A172 (cell line): ENCODE data around the gene SLC66A1. TPM values are rescaled to one million over a fixed set of nuclear protein-coding genes. Genes with fewer than 3 reads are reported as not detected.

Experiments used
- DNase-seq: peaks from one replicate; pipeline ENCODE4 v3.0.0-alpha.2; 2015; ENCODE audit warnings: low spot score
- total RNA-seq: library from RNA; depleted of rRNA; stranded (reverse); fragments of >200 nt; shearing (Covaris generic); gene quantifications from 2 replicates; pipeline ENCODE4 v1.2.3, GENCODE V29; 2014

SLC66A1 gene
- total RNA-seq, 1 experiment from 2014 or later = 18.3 TPM

DNA sequence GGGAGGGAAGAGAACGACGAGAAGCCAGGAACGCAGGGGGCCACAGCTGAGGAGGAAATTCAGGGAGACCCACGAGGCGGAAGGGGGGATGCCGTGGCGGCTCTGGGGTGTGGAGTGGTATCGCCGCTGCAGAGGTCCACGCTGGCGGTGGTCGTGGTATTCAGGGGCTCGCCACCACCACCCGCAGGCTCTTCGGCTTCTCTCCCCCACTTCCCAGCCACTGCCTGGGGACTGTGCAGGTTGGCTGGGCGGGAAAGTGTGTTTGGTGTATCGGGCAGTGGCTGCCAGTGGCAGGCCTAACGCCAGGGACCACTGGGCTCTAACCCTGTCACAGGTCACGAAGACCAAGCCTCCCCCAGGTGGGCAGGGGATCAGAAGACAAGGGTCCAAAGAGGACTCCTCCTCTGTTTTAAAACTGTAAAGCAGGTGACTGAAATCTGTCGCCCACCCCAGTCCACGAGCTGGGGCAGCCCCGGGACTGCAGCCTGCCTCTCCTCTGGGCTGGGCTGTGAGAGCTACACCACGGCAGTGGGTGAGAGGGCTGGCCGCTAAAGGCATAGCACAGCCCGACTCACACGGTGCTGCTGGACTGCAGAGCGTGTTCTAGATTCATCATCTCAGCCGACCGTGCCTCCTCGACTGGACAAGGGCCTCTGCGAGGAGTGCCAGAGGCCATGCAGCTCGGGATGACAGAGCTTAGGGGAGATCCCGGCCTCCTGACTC is 30.9 kb downstream of the SLC66A1 start:
- no peak for DNase-seq

DNA sequence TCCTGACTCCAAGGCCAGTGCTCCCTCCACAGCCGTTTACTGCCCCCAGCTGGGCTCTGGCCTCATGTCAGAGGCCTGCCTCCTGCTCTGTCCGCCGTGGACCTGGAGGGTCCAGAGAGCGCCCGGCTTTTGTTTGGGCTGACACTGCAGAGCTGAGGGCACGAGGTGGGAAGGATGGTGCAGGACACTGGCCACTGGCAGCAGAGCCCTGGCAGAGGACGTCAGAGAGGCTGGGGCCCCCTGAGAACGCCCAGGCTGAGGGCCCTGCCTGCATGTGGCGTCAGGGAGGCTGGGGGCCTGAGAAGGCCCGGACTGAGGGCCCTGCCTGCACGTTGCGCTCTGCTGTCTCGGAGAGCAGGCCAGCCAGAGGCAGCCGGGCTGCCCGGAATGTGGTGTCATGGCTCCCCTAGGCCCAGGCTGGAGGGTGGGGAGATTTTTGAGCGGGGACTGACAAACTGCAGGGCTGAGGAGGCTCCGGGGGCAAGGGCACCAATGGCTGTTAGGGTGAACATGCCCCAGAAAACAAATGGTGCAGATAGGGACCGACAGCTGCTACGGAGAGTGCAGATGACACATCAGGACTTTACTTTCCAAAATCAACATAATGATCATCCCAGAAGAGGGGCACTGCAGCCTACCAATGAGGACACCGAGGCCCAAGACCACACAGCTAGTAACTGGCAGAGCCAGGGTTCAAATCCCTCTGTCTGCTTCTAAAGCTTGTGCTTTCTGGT is 31.7 kb downstream of the SLC66A1 start:
- DNase-seq = no peak

DNA sequence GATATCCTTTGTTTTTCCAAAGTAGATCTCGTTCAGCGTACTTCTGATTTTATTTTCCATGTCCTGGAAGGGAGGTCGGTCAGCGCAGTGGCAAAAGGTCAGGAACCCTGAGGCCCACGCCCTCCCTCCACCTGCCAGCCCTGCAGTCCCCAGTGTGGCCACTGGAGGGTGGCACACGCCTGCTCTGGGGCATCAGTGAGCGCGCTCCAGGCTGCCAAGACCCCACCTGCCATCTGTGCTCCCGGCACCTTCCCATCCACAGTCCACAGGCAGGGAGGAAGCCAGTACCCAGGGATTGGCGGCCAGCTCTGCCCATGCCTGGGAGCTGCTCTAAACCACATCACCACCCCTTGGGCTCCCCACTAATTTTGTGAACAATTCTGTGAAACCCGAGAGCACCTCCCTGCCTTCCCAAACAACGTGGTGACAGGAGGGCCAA is 32.3 kb downstream of the SLC66A1 start:
- DNase-seq = peak; percentile 2

DNA sequence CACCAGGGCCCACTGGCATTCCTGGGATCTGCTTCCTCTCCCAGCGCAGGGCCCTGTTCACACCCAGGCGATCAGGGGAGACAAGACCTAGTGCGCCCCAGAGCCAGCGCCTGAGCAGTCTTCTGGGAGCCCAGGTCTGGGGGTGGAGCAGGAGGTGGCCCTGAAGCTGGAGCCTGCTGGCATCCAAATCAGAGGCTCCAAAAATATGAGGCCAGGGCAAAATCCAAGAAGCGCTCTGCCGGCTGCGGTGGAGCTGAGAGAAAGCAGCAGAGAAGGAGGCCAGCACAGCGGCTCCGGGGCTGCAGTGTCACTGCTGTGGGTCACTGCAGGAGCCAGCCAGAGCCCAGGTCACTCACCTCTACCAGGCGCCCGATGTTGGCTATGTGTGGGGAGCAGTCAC is 32.7 kb downstream of the SLC66A1 start:
- DNase-seq = no peak

DNA sequence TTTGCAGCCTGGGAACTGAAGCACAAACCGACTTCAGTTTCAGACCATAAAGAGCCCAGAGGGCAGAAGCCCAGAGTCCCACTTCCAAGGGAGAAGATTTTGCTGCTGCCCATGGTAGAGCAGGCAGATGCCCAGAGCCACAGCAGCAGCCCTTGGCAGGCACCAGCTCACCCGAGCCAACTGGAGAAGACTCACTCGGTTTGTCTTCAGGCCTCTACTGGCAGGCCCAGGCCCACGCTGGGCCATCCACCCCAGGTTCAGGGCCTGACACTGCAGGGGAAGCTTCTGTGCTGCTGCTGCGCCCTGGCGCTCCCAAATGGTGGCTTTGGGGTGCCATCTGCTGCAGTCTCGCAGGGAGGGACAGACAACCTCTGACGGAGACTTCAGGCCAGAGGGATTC is 33.3 kb downstream of the SLC66A1 start:
- DNase-seq = no peak

DNA sequence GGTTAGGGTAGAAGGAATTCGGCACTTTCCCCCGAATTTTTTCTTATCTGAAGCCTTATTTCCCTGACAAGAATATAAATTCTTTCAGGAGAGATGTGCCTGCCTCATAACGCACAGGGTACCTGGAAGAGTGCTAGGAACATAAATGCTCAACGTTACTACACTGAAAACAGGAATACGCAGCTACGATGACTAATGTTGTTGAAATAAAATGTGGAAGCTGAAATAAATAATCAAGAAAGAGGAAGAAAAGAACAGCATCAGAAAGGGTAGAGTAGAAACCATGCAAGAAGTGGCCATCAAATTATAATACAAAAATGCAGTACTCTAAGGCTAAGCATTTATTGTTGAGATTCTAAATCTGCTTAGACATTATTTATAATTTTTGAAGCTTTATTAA is 33.9 kb downstream of the SLC66A1 start:
- DNase-seq = no peak

DNA sequence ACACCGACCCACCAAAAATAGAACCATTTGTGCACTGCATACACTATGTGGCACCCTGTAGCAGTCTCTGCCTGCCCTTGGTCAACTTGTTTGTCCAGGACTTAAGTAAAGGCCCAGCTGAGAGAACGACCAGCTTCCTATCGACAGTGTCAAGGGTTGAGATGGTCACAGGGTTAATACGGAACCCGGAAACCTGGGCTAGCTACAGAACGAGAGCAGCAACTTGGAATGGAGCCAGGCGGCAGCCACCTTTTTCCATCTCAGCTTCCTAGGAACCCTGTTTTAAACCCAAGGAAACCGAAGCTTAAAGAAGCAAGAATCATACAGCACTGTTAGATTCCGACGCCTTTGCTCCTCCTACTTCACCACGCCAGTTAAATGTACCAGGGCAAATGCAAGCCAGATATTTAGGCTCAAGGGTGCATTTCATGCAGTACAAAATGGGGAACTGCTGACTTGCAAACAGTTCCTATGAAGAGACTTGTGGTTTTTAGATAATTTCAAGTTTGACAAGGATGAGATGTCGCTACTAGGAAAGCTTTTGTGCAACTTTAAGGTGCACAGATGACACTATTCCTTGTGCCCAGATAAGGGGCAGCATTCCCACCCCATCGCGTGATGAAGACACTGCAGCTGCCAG is 35.5 kb downstream of the SLC66A1 start:
- no peak for DNase-seq

DNA sequence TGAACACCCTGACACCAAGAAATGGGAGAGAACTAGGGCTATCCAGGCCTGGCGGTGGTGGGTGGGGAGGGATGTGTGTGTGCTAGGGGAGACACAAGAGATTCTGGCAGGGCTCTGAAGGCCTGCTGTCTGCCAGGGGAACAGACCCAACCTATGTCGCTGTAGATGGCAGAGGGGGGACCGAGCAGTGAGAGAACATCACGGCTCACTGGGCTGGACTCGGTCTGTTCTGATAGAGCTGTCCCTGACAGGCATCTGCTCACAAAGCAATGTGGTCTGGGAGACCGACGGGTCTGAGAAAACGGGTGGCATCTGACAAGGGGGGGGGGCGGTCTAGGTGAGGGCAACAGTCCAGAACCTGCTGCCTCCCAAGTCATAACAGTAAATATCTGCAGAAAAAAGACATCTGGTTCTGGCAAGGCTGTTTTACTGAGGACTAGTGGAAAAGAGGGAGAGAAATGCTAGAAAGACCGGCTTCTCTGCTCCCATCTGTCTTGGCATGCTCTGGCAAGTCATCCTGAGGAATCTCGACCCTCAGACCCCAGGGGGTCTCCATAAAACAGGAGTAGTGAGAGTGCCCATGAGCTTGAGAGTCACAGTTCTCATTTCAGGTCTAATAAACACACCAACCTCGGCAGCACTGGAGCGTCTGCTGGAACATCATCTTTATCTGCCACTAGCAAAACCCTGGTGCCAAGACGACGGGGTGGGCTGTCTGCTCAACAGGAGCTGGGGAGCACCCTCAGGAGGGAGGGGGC is 36.5 kb downstream of the SLC66A1 start:
- DNase-seq = no peak

DNA sequence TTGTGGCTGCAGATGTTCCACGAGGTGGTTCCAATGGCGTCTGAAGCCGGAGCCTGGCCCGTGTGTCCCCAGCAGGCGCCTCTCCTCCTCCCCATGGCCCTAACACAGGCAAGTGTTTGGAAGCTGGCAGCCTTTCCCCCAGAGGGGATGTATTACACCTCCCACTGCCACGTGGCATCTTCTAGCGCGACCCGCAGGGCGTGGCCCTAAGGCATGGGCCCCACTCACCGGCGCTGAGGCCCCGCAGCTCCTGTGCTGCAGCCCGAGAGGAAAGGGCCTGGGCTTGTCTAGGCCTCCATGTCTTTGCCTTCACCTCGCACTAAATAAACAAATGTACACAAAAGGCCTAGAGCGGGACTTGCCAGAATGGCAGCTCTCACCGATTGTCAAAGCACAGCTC is 37.9 kb downstream of the SLC66A1 start:
- no peak for DNase-seq

DNA sequence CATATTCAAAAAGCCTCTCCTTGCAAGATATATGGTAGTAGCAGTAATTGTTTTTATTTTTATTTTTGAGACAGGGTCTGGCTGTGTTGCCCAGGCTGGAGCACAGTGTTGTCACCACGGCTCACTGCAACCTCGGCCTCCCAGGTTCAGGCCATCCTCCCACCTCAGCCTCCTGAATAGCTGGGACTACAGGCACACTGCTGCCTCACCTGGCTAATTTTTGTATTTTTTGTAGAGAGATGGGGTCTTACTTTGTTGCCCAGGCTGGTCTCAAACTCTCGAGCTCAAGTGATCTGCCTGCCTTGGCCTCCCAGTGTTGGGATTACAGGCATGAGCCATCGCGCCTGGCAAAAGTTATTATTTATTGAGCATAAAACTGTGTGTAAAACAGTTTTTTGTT is 38.4 kb downstream of the SLC66A1 start:
- DNase-seq = no peak

DNA sequence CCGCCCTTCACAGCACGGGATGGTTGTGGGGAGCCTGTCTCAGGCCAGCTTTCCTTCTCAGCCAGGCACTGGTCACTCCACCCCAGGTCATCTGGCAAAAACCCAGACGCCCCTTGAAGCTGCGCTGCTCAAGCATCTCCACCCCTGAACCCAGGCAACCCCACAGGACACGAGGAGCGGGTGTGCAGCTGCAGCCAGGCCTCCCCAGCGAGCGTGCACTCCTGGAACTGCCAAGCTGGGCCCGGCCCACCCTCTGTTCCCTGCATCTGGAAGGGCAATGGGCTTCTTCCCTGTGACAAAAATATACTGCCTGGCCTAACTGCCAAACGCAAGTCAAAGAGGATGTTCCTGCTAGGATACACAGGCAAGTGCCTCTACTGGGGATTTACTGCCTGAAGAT is 39.7 kb downstream of the SLC66A1 start:
- DNase-seq = no peak

DNA sequence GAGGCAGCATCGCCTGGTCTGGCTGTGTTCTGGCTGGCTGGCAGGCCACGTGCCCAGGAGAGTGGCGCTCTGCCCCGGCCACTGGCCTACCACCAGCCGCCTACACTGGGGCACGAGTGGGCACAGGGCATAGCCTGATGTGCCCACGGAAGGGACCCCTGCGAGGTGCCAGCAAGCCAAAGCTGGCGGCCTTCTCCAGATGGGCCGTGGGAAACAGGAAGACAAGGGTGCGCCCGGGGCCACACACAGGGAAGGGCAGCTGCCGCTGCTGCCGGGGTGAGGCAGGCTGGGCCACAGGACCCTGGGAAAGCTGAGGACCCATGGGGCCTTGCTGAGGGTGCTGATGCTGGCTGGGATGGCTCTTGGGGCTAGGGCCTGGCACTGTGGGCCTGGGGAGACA is 40.7 kb downstream of the SLC66A1 start:
- no peak for DNase-seq

DNA sequence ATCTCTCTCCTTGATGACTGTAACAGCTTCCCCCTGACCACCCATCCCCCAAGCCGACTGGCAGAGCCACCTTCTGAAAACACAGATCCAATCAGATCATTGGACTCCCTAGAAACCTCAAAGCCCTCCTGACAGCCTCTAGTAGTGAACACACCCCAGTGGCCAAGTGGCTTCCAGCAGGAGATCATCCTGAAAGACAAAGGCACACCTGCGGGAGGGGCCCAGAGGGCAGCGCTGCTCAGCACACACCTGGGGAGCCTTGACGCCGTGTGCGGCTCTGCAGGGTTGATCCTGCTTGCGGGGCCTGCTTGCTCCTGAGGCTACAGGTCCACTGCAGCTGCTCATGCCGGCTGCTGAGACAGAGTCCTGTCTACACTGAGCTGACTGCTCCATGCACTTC is 41.5 kb downstream of the SLC66A1 start:
- no peak for DNase-seq

DNA sequence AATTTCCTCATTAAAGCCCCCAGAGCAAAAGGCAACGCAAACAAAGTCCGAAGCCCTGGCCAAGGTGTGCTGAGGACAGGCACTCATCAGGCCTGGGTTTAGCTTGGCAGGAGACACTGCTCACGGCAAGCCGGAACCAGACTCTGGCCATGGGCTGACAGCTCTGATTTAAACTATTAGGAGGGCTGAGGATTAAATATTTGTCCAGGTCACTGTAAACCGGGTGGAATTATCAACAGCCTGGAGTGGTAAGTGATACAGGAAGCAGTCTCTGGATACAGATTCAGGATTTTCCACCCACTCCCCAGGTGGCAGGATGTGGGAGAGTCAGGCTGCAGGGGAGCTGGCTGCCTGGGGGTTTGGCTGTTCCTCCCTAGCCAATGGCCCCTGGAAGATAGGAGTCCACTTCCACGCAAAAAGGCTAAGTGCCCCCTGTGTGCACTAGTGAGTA is 42.4 kb downstream of the SLC66A1 start:
- no peak for DNase-seq

DNA sequence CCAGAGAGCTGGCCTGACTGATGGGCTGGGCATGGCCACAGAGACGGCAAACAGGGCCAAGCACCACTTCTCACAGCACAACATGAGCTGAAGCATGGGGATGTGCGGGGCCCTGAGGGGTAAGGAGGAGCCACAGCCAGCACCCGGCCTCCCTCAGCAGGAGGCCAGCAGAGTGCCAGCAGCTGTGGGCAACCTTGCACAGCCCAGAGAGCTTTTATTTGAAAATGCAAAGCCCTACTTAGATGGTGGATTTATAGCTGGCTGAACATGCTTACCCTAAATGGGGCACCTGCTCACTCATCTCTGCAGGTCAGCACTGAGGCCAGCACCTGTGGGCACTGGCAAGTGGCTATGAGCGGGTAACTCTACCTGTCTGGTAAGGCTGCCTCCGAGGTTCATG is 44.1 kb downstream of the SLC66A1 start:
- no peak for DNase-seq

DNA sequence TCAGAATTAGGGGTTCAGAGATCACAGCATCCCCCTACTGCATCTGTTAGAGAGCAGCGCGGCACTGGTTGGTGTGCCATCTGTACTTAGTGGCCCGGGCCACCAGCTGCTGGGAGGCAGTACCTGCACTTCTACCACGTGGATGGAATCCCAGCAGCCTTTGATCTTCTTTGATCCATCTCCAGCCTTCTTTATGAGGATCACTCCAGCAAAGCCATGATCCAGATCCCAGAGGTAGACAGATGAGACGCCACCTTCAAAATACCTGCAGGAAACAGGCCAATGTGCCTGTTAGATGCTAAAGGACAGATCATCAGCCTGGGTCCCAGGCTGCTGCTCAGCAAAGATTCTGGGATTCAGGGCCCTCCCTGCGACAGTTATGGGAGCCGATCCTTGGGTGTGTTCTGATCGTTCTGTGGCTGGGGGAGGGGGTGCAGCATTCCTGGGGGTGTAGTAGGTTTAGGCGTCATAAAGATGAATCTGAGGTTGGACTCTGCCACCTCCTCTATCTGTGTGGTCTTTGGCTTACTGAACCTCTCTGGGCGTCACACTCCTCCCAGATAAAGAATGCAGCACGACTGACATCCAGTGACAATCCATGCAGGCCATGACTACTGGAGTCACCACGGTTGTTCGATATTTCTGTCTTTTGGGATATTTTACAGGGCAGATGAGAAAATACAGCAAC is 45.3 kb downstream of the SLC66A1 start:
- no peak for DNase-seq

DNA sequence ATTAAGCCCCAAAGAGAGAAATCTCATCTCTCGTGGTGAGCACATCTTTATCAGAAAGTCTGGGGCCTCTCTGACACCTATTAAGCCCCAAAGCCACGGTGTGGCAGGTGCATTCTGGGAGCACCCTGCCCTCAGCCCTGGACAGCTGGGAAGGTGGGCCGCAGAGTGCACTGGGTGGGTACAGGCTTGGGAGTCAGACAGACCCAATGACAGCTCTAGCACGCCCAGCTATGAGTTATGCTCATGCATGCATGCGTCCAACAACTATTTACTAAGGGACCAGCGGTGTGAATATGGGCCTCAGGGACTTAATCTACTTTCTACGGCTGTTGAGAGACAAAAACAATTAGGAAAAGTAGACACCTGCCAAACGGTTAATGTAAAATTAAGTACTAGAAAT is 46.6 kb downstream of the SLC66A1 start:
- DNase-seq = no peak

DNA sequence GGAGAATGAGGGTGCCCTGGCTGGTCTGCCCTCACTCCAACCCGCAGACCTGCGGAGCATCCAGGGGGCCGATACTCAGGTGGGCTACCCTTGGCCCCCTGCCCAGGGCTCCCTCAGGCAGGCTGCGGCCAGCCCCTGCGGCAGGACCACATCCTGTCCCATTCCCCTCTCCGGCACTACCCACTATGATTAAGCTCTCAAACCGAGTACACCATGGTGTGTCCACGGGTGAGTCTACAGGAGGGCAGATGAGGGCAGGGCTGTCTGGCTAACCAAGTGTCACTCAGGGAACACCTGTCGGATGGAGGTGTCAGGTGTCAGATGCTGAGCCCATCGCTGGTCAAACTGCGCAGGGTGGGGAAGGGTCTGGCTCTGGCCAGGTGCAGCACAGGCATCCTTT is 47.2 kb downstream of the SLC66A1 start:
- DNase-seq = no peak

DNA sequence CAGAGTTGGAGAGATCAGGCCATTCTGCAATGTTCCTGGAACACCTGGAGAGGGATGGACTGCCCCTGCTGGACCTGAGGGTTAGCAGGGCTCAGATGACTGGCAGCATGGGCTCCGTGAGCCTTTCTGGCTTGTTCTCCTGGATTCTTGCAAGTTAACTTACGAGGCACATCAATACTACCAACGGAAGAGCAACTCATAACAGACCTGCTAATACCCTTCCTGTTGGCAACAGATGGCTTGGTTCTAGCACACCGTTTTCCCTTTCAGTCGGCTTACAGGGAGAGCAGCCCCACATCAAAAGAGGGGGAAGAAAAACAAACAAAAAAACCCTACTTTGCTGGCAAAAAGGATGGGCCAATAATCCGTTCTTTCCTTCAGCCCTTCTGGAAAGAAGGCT is 47.9 kb downstream of the SLC66A1 start:
- DNase-seq = no peak

DNA sequence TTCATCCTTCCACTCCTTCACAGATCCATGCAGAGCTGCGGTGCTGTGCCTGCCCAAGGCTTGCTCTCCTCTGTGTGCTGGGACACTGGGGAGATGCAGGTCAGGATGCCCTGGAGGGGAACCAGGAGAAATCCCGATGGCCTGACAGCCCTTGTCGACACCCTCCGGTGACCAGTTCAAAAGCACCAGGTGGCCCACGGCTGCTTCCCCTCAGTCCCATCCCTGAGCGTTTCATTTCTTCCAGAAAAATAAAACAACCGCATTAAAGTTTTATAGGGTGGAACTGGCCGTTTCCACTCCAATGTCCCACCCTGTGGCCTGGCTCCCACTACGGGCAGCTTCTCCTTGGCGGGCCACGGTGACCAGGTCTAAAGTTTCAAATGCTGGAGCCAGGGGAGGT is 48.3 kb downstream of the SLC66A1 start:
- no peak for DNase-seq

DNA sequence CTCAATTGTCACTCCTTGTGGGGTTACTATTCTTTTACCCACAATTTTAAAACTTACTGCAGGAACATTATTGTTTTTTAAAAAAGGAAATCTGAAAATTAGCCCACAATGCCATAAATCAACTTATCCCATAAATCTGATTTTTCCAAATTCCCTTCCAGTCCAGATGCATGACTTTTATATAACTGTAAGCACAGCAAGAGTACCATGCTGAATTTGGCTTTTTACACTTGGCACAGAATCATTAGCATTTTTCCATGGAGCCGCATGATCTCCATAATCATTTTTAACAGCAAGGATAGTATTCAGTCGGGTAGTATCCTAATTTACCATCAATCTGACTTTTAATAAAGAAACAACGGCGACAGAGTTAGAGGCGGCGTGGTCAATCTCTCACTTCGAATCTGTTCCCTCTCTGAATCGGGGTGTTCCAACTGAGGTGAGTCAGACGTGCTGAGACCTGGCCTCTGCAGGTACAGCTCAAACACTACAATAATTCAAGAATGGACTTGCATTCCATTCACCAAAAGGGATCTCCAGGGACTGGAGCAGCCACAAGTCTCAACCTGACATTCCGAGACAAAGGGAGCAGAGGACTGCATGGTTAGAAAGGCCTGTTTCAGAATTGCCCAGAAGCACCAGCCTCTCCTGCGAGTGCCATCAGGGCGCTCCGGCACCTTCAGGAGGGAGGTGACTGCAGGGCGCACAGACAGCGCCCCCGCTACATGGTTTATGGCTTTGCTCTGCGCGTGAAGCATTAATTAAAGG is 48.9 kb downstream of the SLC66A1 start:
- no peak for DNase-seq
